Measurements from ENCODE around the gene VAT1. TPM values are rescaled to one million over a fixed set of nuclear protein-coding genes. Genes with fewer than 3 reads are reported as not detected.

VAT1 gene
- total RNA-seq, 1 donor from 2014 or later: 413 TPM

- Histone ChIP-seq H3K9me3 (ENCODE audit: insufficient read depth, low read depth, low read length) (no peaks in the 10 kb centered on the region), H2AFZ (ENCODE audit: low read depth, low read length) (peak within 1 kb of the TSS; percentile 98), H4K20me1 (ENCODE audit: insufficient read depth, low read length) (no peaks in the 10 kb centered on the region), H3K4me2 (ENCODE audit: low read length) (peak within 1 kb of the TSS; percentile 100), H3K4me3 (ENCODE audit: insufficient read depth, low read depth, low read length) (peak within 1 kb of the TSS; percentile 91), H3K4me1 (ENCODE audit: insufficient read depth, low read length) (peaks cover 23% of the 10 kb centered on the region), H3K36me3 (ENCODE audit: insufficient read depth, low read length) (no peaks in the 10 kb centered on the region), H3K27ac (ENCODE audit: low read depth, low read length) (peak within 1 kb of the TSS; percentile 67), H3K9ac (ENCODE audit: low read length) (peak within 1 kb of the TSS; percentile 89), H3K79me2 (ENCODE audit: insufficient read depth, low read length) (peaks cover 23% of the 10 kb centered on the region), H3K27me3 (ENCODE audit: insufficient read depth, low read length) (no peaks in the 10 kb centered on the region)
- TF ChIP-seq EZH2 (IDR thresholded peaks at IDR 0.05; ENCODE audit: insufficient read depth, low read length) (no peak), CTCF (IDR thresholded peaks at IDR 0.05; ENCODE audit: insufficient read depth, low read depth, low read length) (peak; percentile 71)
- no peaks in the 10 kb centered on the region for H3K9me3 Mint-ChIP-seq (ENCODE audit: unreplicated experiment)
- peaks cover 8% of the 10 kb centered on the region for H3K4me1 Mint-ChIP-seq (ENCODE audit: low read depth, unreplicated experiment)
- FAIRE-seq (peak; percentile 70), DNase-seq (ENCODE audit: low read depth) (peak; percentile 90)
- no peaks in the 10 kb centered on the region for H3K36me3 Mint-ChIP-seq (ENCODE audit: low read depth, unreplicated experiment)
- H3K27ac Mint-ChIP-seq (ENCODE audit: unreplicated experiment): peak within 1 kb of the TSS; percentile 70
- H3K27me3 Mint-ChIP-seq (ENCODE audit: low read depth, unreplicated experiment): peaks cover 6% of the 10 kb centered on the region
- peak within 1 kb of the TSS; percentile 84 for H3K4me3 Mint-ChIP-seq (ENCODE audit: unreplicated experiment)
Observed at GRCh38 chr17:43024407-43025289, 2.5 kb upstream of the VAT1 start, which contains the start of gene RND2. Gene RND2, plus strand, starts transcription at chr17:43025231. Its CDS starts 117 bp downstream, at chr17:43025348.

GRCh38 chr17:43020789-43021740 lies 1.1 kb downstream of the VAT1 start:
- Histone ChIP-seq H3K4me2 (ENCODE audit: low read length) (peak overlapping the region; percentile 90), H3K4me3 (ENCODE audit: insufficient read depth, low read depth, low read length) (peak overlapping the region; percentile 95), H3K9ac (ENCODE audit: low read length) (peak overlapping the region; percentile 86), H3K36me3 (ENCODE audit: insufficient read depth, low read length) (peaks cover 6% of the 10 kb centered on the region), H2AFZ (ENCODE audit: low read depth, low read length) (peak overlapping the region; percentile 93), H4K20me1 (ENCODE audit: insufficient read depth, low read length) (peaks cover 22% of the 10 kb centered on the region), H3K79me2 (ENCODE audit: insufficient read depth, low read length) (peaks cover 42% of the 10 kb centered on the region), H3K27me3 (ENCODE audit: insufficient read depth, low read length) (no peaks in the 10 kb centered on the region), H3K9me3 (ENCODE audit: insufficient read depth, low read depth, low read length) (no peaks in the 10 kb centered on the region), H3K4me1 (ENCODE audit: insufficient read depth, low read length) (peaks cover 31% of the 10 kb centered on the region), H3K27ac (ENCODE audit: low read depth, low read length) (peak overlapping the region; percentile 55)
- TF ChIP-seq EZH2 (IDR thresholded peaks at IDR 0.05; ENCODE audit: insufficient read depth, low read length): no peak
- TF ChIP-seq CTCF (IDR thresholded peaks at IDR 0.05; ENCODE audit: insufficient read depth, low read depth, low read length): no peak
- no peaks in the 10 kb centered on the region for H3K9me3 Mint-ChIP-seq (ENCODE audit: unreplicated experiment)
- DNase-seq (ENCODE audit: low read depth) (peak; percentile 39), FAIRE-seq (no peak)
- peaks cover 28% of the 10 kb centered on the region for H3K4me1 Mint-ChIP-seq (ENCODE audit: low read depth, unreplicated experiment)
- H3K36me3 Mint-ChIP-seq (ENCODE audit: low read depth, unreplicated experiment): peaks cover 8% of the 10 kb centered on the region
- peak overlapping the region; percentile 93 for H3K27ac Mint-ChIP-seq (ENCODE audit: unreplicated experiment)
- H3K27me3 Mint-ChIP-seq (ENCODE audit: low read depth, unreplicated experiment): no peaks in the 10 kb centered on the region
- H3K4me3 Mint-ChIP-seq (ENCODE audit: unreplicated experiment): peak overlapping the region; percentile 97

Measured in astrocyte (in vitro differentiated cells and primary cell).